ENCODE data around the gene ASCL2.

GRCh38 chr11:2293531-2293971 is 23.2 kb upstream of the ASCL2 start:
- no peak for TF ChIP-seq GATA2 (IDR thresholded peaks at IDR 0.05; ENCODE audit: low read depth, low read length)
- TF ChIP-seq GATA3 (IDR thresholded peaks at IDR 0.05; ENCODE audit: low read depth, low read length): no peak

Measured in SH-SY5Y (cell line).